Measurements from ENCODE around the gene PPP1R16B.

The PPP1R16B gene

DNA sequence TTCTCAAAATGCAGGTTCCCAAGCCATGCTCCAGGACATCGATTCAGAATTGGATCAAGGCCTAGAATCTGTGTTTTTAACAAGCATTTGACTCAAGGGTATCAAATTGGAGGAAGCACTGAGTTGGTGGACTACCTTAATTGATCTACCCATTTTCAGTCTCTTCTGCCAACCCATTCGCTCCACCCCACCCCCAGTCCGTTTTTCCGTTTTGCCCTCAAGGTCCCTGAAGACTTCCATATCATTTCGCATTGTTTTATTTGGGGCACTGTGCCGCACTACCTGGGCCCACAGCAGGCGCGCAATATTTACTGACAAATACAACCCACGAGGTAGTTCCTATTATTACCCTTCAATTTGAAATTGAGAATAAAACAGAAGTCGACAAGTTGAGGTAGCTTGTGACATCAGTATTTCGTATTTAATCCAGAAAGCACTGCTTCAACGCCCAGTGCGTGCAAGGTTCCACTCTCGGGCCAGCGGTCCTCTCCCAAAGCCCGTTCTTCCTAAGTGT lies 156.1 kb downstream of the PPP1R16B start:
- peak overlapping the region; percentile 92 for H3K9ac ChIP-seq (ENCODE audit: low read length)
- H3K4me1 ChIP-seq (ENCODE audit: insufficient read depth, low read length, severe bottlenecking) = peaks cover 24% of the 10 kb centered on the region
- H3K9me2 ChIP-seq (ENCODE audit: low read depth, low read length) = no peaks in the 10 kb centered on the region
- H3K4me3 ChIP-seq (ENCODE audit: low read depth, low read length, poor library complexity, severe bottlenecking) = peak overlapping the region; percentile 94
- peak overlapping the region; percentile 98 for H3K4me2 ChIP-seq (ENCODE audit: low read length)
- peaks cover 11% of the 10 kb centered on the region; the same call in 1 of the 2 replicates for H3K36me3 ChIP-seq (ENCODE audit: insufficient read depth, low read length)
- peak overlapping the region; percentile 74 for H3K27ac ChIP-seq (ENCODE audit: low read depth, low read length, poor library complexity, severe bottlenecking)
- H2AFZ ChIP-seq (ENCODE audit: low read length) = no peak overlapping the region
- no peaks in the 10 kb centered on the region for H4K20me1 ChIP-seq (ENCODE audit: insufficient read depth, low read length)
- H3K9me3 ChIP-seq (ENCODE audit: low read length) = no peaks in the 10 kb centered on the region
- H3K27me3 ChIP-seq (ENCODE audit: insufficient read depth, low read length) = no peaks in the 10 kb centered on the region
- peaks cover 8% of the 10 kb centered on the region for H3K79me2 ChIP-seq (ENCODE audit: insufficient read depth, low read length)
- TF ChIP-seq, protein P1, sequence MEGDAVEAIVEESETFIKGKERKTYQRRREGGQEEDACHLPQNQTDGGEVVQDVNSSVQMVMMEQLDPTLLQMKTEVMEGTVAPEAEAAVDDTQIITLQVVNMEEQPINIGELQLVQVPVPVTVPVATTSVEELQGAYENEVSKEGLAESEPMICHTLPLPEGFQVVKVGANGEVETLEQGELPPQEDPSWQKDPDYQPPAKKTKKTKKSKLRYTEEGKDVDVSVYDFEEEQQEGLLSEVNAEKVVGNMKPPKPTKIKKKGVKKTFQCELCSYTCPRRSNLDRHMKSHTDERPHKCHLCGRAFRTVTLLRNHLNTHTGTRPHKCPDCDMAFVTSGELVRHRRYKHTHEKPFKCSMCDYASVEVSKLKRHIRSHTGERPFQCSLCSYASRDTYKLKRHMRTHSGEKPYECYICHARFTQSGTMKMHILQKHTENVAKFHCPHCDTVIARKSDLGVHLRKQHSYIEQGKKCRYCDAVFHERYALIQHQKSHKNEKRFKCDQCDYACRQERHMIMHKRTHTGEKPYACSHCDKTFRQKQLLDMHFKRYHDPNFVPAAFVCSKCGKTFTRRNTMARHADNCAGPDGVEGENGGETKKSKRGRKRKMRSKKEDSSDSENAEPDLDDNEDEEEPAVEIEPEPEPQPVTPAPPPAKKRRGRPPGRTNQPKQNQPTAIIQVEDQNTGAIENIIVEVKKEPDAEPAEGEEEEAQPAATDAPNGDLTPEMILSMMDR (IDR thresholded peaks at IDR 0.05; ENCODE audit: low read length) = no peak
- no peak for TF ChIP-seq EZH2 (IDR thresholded peaks at IDR 0.05; ENCODE audit: borderline replicate concordance, low read length)
- peaks cover 3% of the 10 kb centered on the region; the same call in 1 of the 2 replicates for H3F3A ChIP-seq (ENCODE audit: insufficient read depth, low read length)

DNA sequence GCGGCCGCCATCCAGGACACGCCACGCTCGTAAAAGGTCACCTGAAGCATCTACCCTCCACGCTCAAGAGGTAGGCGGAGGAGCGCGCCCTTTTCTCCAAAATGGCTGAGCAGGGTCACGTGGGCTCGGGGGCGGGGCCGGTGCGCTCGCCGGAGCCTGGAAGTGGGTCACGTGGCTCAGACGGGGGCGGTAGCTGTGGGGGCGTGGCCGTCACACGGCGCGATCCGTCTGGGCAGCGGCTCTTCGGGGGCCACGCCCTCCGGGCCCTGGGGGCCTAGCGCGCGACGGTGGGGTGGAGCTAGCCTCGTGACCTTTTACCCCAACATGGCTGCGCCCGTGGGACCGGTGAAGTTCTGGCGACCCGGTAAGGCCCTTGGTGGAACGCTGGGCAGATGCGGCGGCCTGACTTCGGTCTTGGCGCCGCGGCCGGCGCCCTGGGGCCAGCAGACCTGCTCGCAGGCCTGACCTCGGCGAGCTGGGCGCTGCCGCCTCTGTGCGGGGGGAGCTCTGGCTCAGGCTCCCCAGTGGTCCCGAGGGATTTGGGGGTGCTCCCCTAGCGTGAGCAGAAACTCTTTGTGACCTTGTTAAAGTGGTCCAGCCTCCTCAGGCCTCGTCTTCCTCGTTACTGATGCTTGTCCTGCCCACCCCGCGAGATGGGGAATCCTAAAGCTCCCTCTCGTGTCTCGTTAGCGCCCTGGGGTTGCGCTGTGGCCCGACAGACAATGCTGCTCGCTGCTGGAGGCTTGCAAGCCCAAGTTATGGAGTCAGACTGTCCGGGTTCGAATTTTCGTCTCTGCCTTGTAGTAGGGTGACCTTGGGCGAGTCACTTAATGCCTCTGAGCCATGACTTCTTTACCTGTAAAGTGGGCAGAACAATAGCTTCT lies 156.8 kb downstream of the PPP1R16B start, which contains the start of gene DHX35:
Gene DHX35 (plus strand): TSS at position 301 of the 884 bp plus-strand sequence. CDS start 24 bp downstream, at position 325.
- Histone ChIP-seq H3K4me3 (ENCODE audit: low read depth, low read length, poor library complexity, severe bottlenecking) (peak within 1 kb of the TSS; percentile 94), H3K9me2 (ENCODE audit: low read depth, low read length) (no peaks in the 10 kb centered on the region), H3K9ac (ENCODE audit: low read length) (peak within 1 kb of the TSS; percentile 92), H3K36me3 (ENCODE audit: insufficient read depth, low read length) (peaks cover 11% of the 10 kb centered on the region; the same call in 1 of the 2 replicates), H3K9me3 (ENCODE audit: low read length) (no peaks in the 10 kb centered on the region), H3K4me2 (ENCODE audit: low read length) (peak within 1 kb of the TSS; percentile 99), H4K20me1 (ENCODE audit: insufficient read depth, low read length) (no peaks in the 10 kb centered on the region), H3F3A (ENCODE audit: insufficient read depth, low read length) (peaks cover 3% of the 10 kb centered on the region; the same call in 1 of the 2 replicates), H3K4me1 (ENCODE audit: insufficient read depth, low read length, severe bottlenecking) (peaks cover 24% of the 10 kb centered on the region), H3K27ac (ENCODE audit: low read depth, low read length, poor library complexity, severe bottlenecking) (peak within 1 kb of the TSS; percentile 75), H2AFZ (ENCODE audit: low read length) (no peak within 1 kb of the TSS), H3K79me2 (ENCODE audit: insufficient read depth, low read length) (peaks cover 8% of the 10 kb centered on the region), H3K27me3 (ENCODE audit: insufficient read depth, low read length) (no peaks in the 10 kb centered on the region)
- TF ChIP-seq, protein P1 (IDR thresholded peaks at IDR 0.05; ENCODE audit: low read length) = peak; percentile 44
- no peak for TF ChIP-seq EZH2 (IDR thresholded peaks at IDR 0.05; ENCODE audit: borderline replicate concordance, low read length)

DNA sequence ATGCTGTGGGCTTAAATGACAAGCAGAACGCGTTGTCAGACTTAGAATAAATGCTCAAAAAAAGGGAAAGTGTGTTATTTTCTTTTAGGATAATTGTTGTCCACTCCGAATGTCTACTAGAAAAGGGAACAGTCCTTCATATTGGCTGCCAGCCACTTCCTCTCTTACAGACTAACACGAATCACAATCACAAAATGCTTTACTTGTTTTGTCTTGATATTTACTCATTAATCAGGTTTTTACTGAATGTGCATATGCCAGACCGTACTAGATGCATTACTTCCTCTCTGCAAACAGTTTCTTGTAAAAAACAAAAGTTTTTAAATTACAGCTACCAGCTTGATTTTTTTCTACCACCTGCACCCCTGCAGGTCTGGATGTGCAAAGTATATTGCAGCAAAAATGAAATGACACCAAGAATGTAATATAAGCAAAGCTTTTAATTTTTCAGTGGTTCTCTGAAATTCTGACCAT lies 157.5 kb downstream of the PPP1R16B start:
- Histone ChIP-seq H3F3A (ENCODE audit: insufficient read depth, low read length) (peaks cover 3% of the 10 kb centered on the region; the same call in 1 of the 2 replicates), H2AFZ (ENCODE audit: low read length) (no peak overlapping the region), H3K9me2 (ENCODE audit: low read depth, low read length) (no peaks in the 10 kb centered on the region), H3K9ac (ENCODE audit: low read length) (peak overlapping the region; percentile 90), H3K79me2 (ENCODE audit: insufficient read depth, low read length) (peaks cover 8% of the 10 kb centered on the region), H3K36me3 (ENCODE audit: insufficient read depth, low read length) (peaks cover 11% of the 10 kb centered on the region; the same call in 1 of the 2 replicates), H3K27ac (ENCODE audit: low read depth, low read length, poor library complexity, severe bottlenecking) (peak overlapping the region; percentile 75), H3K4me2 (ENCODE audit: low read length) (peak overlapping the region; percentile 99), H3K4me3 (ENCODE audit: low read depth, low read length, poor library complexity, severe bottlenecking) (peak overlapping the region; percentile 94), H4K20me1 (ENCODE audit: insufficient read depth, low read length) (no peaks in the 10 kb centered on the region), H3K4me1 (ENCODE audit: insufficient read depth, low read length, severe bottlenecking) (peaks cover 24% of the 10 kb centered on the region), H3K27me3 (ENCODE audit: insufficient read depth, low read length) (no peaks in the 10 kb centered on the region), H3K9me3 (ENCODE audit: low read length) (no peaks in the 10 kb centered on the region)
- no peak for TF ChIP-seq EZH2 (IDR thresholded peaks at IDR 0.05; ENCODE audit: borderline replicate concordance, low read length)
- TF ChIP-seq, protein P1 (IDR thresholded peaks at IDR 0.05; ENCODE audit: low read length) = no peak

All from OCI-LY1 (cell line).